Ishikawa (cell line): ENCODE data around the gene CREG2.

Source experiments
- CEBPB ChIP-seq: IDR thresholded peaks from 2 replicates; pipeline ENCODE4 v1.6.1; 2012
- CREB1 ChIP-seq: IDR thresholded peaks from 2 replicates; pipeline ENCODE4 v1.6.1; 2012; ENCODE audit warnings: low read depth
- EGR1 ChIP-seq: IDR thresholded peaks from 2 replicates; pipeline ENCODE4 v1.6.1; 2012
- EP300 ChIP-seq: IDR thresholded peaks from 2 replicates; pipeline ENCODE4 v1.6.1; 2012; ENCODE audit warnings: borderline replicate concordance
- FOXM1 ChIP-seq: IDR thresholded peaks from 2 replicates; pipeline ENCODE4 v1.6.1; 2012; ENCODE audit warnings: low read depth, borderline replicate concordance
- MAX ChIP-seq: IDR thresholded peaks from 2 replicates; pipeline ENCODE4 v1.6.1; 2012
- NFIC ChIP-seq: IDR thresholded peaks from 2 replicates; pipeline ENCODE4 v1.6.1; 2012
- RAD21 ChIP-seq: IDR thresholded peaks from 2 replicates; pipeline ENCODE4 v1.6.1; 2012; ENCODE audit warnings: low read depth
- REST ChIP-seq: IDR thresholded peaks from 2 replicates; pipeline ENCODE4 v1.6.1; 2012; ENCODE audit warnings: low read depth, mild to moderate bottlenecking
- TAF1 ChIP-seq: IDR thresholded peaks from 2 replicates; pipeline ENCODE4 v1.6.1; 2012; ENCODE audit warnings: low read depth, mild to moderate bottlenecking
- TCF12 ChIP-seq: IDR thresholded peaks from 2 replicates; pipeline ENCODE4 v1.6.1; 2012; ENCODE audit warnings: low read depth
- TEAD4 ChIP-seq: IDR thresholded peaks from 2 replicates; pipeline ENCODE4 v1.6.1; 2012
- USF1 ChIP-seq: IDR thresholded peaks from 2 replicates; pipeline ENCODE4 v1.6.1; 2012
- YY1 ChIP-seq: IDR thresholded peaks from 2 replicates; pipeline ENCODE4 v1.6.1; 2012; ENCODE audit warnings: low read depth
- ZBTB7A ChIP-seq: IDR thresholded peaks from 2 replicates; pipeline ENCODE4 v1.6.1; 2012; ENCODE audit warnings: low read depth

The CREG2 gene

GRCh38 chr2:101356055-101356454 is 31.2 kb downstream of the CREG2 start:
- no peak for TF ChIP-seq FOXM1
- TF ChIP-seq CEBPB = no peak
- TF ChIP-seq TEAD4 = no peak
- TF ChIP-seq MAX = no peak
- no peak for TF ChIP-seq CREB1

GRCh38 chr2:101355401-101356054 is 31.8 kb downstream of the CREG2 start:
- no peak for TF ChIP-seq EGR1
- TF ChIP-seq EP300 = no peak
- no peak for TF ChIP-seq RAD21
- TF ChIP-seq ZBTB7A = no peak
- TF ChIP-seq USF1 = no peak
- no peak for TF ChIP-seq NFIC
- TF ChIP-seq YY1 = no peak
- no peak for TF ChIP-seq FOXM1
- no peak for TF ChIP-seq TAF1
- no peak for TF ChIP-seq REST
- TF ChIP-seq MAX = no peak
- no peak for TF ChIP-seq CREB1
- TF ChIP-seq CEBPB = no peak
- no peak for TF ChIP-seq TEAD4
- no peak for TF ChIP-seq TCF12

- TF ChIP-seq CREB1 (no peak), TEAD4 (no peak), YY1 (no peak), RAD21 (no peak), ZBTB7A (no peak), NFIC (no peak), EGR1 (no peak), EP300 (no peak), TCF12 (no peak), FOXM1 (no peak), REST (no peak), MAX (no peak)
These were observed 32.6 kb downstream of the CREG2 start for GRCh38 chr2:101354420-101355311.

GRCh38 chr2:101351207-101351606 is 36.1 kb downstream of the CREG2 start:
- TF ChIP-seq CEBPB (no peak), YY1 (no peak), USF1 (no peak), FOXM1 (no peak), TEAD4 (no peak), ZBTB7A (no peak), MAX (no peak), NFIC (no peak), TCF12 (no peak), REST (no peak), CREB1 (no peak), RAD21 (no peak), EGR1 (no peak), TAF1 (no peak), EP300 (no peak)
